HG03342 (cell line): ENCODE measurements around the gene SIT1.
"Not testable (repeated sequence)": the region's sequence is repeated elsewhere in the genome, so short reads cannot be mapped to it uniquely, and the experiment has no call there.

Experiments used
- ATAC-seq: cut with Tn5 transposase; IDR thresholded peaks from one replicate; pipeline ENCODE4 v1.9.1; 2021; ENCODE audit warnings: mild to moderate bottlenecking, moderate library complexity; ENCODE audit not compliant: unreplicated experiment

Gene SIT1

GRCh38 chr9:35639225-35639624, 11.5 kb downstream of the SIT1 start:
- not testable (repeated sequence) for ATAC-seq

- not testable (repeated sequence) for ATAC-seq
These were observed 12.0 kb downstream of the SIT1 start for GRCh38 chr9:35638751-35639150.

GRCh38 chr9:35637427-35637955, 13.2 kb downstream of the SIT1 start:
- not testable (repeated sequence) for ATAC-seq

- ATAC-seq = not testable (repeated sequence)
These were observed 13.9 kb downstream of the SIT1 start for GRCh38 chr9:35636877-35637246.

GRCh38 chr9:35636135-35636876, 14.4 kb downstream of the SIT1 start:
- ATAC-seq = no peak

- no peak for ATAC-seq
These were observed 15.0 kb downstream of the SIT1 start for GRCh38 chr9:35635730-35636129.

GRCh38 chr9:35629597-35629996, 21.1 kb downstream of the SIT1 start:
- ATAC-seq = no peak

GRCh38 chr9:35628389-35628991, 22.2 kb downstream of the SIT1 start:
- ATAC-seq = no peak

- ATAC-seq = no peak
These were observed 23.2 kb downstream of the SIT1 start for GRCh38 chr9:35627575-35627974.

- peak; percentile 51 for ATAC-seq
These were observed 31.0 kb downstream of the SIT1 start for GRCh38 chr9:35619800-35620158.

GRCh38 chr9:35618854-35619799, 31.6 kb downstream of the SIT1 start:
- ATAC-seq = peak; percentile 34

GRCh38 chr9:35618325-35618727, 32.4 kb downstream of the SIT1 start, which contains the start of gene CD72:
TSS of gene CD72 (minus strand) at chr9:35618413. CDS start at chr9:35618303, 110 bp downstream.
- ATAC-seq = no peak

GRCh38 chr9:35617548-35617947, 33.2 kb downstream of the SIT1 start:
- no peak for ATAC-seq

- peak; percentile 38 for ATAC-seq
These were observed 33.9 kb downstream of the SIT1 start for GRCh38 chr9:35616681-35617459.

- no peak for ATAC-seq
These were observed 34.6 kb downstream of the SIT1 start for GRCh38 chr9:35615981-35616680.

- ATAC-seq = no peak
These were observed 37.9 kb downstream of the SIT1 start for GRCh38 chr9:35612843-35613242.

GRCh38 chr9:35612066-35612465, 38.7 kb downstream of the SIT1 start:
- not testable (repeated sequence) for ATAC-seq

- ATAC-seq = peak; percentile 62
These were observed 39.4 kb downstream of the SIT1 start for GRCh38 chr9:35611230-35611797.

GRCh38 chr9:35609820-35610163, 40.9 kb downstream of the SIT1 start:
- no peak for ATAC-seq
